NCI-H1092 treated with DMSO at 0.1 percent for 48 hours (cell line): ENCODE results near the gene ABCB4.
A peak's percentile ranks its signal among the peaks of the same experiment; 100 is the strongest.

Experiments used
- DNase-seq: peaks from one replicate; lab custom pipeline; 2025; lab: John Stamatoyannopoulos, UW

The ABCB4 gene

GRCh38 chr7:87424075-87424474 lies 51.4 kb downstream of the ABCB4 start:
- DNase-seq, result no peak

DNA sequence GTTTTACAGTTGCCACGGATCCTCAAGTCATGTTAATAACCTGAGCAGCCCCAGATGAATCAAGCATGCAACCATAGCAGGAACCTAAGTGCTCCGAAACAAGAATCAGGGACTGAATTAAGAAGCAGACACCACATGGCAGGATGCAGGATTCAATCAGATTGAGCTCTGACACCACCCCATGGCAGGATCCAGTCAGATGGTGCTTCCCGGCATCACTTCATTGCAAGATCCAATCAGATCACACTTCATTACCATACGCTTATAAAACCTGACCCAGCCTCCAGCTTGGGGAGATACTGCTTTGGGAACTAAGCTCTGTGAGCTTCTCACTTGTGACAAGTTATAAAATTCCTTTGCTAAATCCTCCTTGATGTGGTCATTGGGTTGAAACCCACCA lies 55.3 kb downstream of the ABCB4 start:
- DNase-seq, result no peak

- DNase-seq, result peak; percentile 65
These were observed 58.5 kb downstream of the ABCB4 start for GRCh38 chr7:87416682-87417587.

DNA sequence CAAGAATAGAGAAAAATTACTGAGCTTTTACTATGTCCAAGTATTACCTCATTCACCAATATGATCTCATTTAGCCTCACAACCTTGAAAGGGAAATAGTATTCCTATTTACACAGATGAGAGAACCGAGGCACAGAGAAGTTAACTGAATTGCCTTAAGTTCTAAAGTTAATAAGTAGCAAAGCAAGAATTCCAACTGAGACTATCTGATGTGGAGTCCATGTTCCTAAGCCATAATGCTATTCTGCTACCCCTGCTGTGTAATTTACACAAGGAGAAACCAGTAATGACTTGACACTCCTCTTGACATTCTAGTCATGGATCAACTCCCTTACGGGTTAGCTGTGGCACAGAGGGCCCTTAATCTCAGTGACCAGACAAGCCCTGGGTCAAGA lies 60.7 kb downstream of the ABCB4 start:
- no peak for DNase-seq

- DNase-seq, result no peak
These were observed 61.3 kb downstream of the ABCB4 start for GRCh38 chr7:87413951-87414793.

DNA sequence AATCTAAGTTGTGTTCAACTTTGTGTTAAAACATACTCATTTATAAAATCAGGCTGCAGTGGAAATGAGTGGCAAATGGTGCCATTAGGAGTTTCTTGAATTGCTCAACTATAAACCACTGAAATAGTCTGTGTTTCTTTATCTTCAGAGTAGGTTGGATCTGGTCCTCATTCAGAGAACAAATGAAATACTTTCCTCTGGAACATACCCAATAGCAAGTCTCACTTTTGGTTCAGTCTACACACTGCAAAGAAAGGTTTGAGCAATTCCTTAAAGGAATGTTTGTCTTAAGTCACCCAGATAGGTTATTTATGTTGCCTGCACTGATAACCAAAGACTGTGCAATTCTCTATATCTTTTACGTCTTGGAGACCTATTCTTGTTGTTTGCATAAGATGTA lies 62.5 kb downstream of the ABCB4 start:
- DNase-seq, result no peak

- DNase-seq, result no peak
These were observed 64.3 kb downstream of the ABCB4 start for GRCh38 chr7:87411186-87411585.

DNA sequence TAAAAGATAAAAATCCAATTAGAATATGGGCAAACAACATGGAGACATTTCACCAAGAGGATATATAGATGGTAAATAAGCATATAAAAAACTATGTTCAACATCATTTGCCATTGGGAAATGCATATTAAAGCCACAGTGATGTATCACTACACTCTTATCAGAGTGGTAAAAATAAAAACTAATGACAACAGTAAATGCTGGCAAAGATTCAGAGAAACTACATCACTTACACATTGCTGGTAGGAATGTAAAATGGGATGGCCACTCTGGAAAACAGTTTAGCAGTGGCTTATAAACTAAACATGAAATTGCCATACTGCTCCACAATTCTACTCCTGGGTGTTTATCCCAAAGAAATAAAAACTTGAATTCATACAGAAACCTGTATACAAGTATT lies 70.8 kb downstream of the ABCB4 start:
- no peak for DNase-seq

GRCh38 chr7:87398446-87398845 lies 77.0 kb downstream of the ABCB4 start:
- no peak for DNase-seq

DNA sequence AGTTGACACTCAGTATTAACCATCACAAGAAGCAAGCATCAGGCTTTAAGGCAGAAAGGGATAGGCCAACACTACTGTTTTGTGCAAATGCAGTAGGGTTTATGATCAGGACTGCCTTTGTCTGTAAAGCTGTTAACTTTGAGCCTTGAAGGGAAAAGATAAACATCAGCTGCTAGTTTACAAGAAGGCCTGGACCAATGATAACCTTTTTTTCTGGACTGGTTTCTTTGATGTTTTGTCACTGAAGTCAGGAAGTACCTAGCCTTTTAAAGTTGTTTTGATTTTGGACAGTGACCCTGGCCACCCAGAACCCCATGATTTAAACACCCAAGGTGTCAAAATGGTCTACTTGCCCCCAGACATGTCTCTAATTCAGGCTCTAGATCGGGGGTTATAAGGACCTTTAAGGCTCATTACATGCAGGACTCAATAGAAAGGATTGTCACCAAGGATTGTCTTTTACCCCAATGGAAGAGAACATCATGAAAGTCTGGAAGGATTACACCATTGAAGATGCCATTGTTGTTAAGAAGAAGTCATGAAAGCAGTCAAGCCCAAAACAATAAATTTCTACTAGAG lies 79.9 kb downstream of the ABCB4 start:
- no peak for DNase-seq

DNA sequence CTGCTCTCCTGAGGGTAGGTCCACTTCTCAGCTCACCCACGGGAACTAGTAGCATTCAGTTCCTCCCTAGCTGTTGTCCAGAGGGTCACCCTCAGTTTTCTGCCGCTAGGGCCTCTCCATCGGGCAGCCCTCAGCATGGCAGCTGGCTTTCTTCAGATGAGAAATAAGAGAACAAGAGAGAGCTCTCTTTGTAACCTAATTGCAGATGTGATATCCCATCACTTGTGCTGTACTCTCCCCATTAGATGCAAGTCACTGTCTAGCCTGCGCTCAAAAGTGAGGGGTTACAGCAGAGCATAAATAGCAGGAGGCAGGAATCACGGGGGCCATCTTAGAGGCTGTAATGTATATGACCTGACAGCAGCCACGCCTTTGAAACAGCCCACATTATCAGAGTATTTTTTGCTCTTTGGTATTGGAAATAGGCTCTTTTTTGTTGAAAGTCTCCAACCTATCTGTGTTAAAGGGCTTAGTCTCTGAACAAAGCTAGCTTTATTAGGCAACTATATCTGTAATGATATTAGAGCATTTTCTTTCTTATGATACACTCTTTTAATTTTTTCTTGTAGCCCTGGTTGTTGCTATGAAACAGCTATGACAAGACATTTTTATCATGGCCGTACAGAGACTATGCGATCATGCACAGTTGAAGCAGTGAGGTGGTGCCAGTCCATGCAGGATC lies 84.3 kb downstream of the ABCB4 start:
- no peak for DNase-seq

DNA sequence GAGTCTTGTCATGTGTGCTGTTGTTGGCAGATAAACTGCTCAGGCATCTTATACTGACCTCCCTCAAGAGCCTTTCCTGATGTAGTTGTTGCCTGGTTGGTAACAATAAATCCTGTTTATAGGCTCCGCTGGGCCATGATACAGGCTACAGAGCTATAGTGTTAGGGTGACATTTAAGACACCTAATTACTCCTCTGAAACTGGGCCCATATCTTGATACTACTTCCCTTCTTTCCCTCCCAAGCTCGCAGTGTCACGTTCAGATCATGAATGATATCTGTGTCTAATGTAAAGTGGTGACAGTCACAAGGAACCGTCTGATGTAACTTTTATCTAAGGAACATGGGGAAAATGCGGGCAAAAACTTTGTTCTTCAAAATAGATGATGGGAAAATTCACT lies 94.6 kb downstream of the ABCB4 start:
- DNase-seq, result no peak

DNA sequence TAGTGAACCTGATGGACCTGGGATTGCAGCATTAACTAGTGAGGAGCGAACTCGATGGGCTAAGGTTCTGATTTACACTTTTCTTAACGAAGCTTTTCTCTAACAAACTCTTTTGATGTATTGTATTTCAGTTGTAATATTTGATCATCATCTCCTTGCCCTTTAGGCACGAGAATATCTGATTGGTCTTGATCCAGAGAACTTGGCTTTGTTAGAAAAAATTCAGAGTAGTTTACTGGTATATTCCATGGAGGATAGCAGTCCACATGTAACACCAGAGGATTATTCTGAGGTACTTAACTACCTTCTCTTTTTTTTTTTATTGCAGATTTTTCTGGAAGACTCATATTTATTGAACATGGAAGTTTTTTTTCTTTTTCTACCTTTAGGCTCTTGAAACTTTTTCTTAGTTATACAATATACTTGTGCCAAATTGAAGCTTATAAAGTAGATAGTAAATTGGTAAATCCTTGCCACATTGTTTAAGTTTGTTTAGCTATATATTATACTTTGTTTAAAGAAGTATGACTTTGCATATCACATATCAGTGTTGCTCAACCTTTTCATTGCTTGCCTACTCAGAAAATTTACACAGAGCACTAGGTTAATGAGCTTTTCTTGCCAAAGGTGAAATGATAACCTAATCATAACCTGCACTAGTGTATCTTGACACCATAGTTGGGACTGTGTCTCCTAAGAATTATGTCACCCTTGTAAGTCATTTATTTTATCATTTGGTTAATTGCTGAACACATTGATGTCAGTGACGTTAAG lies 99.6 kb downstream of the ABCB4 start:
- DNase-seq, result no peak

- no peak for DNase-seq
These were observed 104.8 kb downstream of the ABCB4 start for GRCh38 chr7:87370660-87371180.

DNA sequence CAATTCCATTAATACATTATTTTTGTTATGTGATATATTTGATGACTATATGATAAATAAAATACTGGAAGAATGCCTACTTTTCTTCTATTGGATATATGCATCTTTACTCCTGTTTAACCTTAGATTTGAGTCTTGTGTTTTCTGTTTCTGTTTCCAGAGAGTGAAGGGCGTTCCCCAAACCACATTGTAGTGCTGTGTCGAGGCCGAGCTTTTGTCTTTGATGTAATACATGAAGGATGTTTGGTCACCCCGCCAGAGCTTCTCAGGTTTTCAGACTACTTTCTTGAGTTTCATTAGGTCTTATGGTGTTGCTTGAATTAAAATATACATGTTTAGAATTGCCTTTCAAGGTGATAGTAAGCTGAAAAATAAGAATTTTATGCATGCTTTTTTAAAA lies 106.3 kb downstream of the ABCB4 start:
- no peak for DNase-seq

DNA sequence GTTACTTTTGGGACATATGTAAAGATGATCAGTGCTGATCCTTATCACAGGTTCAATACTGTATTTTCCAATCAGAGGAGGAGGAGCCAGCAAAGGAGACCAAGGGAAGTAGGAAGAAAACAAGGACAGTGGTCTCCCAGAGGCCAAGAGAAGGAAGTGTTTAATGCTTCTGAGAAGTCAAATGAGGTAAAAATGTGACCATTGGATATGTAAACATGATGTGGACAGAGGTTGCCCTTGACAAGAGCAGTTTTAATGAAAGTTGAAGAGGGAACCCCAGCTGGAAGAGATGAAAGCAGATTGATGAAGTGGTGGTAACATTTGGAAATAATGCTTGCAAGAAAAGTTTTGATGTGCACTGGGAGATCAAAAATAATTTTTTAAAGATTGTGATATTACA lies 111.2 kb downstream of the ABCB4 start:
- no peak for DNase-seq

GRCh38 chr7:87363342-87363741 lies 112.1 kb downstream of the ABCB4 start:
- DNase-seq, result no peak

DNA sequence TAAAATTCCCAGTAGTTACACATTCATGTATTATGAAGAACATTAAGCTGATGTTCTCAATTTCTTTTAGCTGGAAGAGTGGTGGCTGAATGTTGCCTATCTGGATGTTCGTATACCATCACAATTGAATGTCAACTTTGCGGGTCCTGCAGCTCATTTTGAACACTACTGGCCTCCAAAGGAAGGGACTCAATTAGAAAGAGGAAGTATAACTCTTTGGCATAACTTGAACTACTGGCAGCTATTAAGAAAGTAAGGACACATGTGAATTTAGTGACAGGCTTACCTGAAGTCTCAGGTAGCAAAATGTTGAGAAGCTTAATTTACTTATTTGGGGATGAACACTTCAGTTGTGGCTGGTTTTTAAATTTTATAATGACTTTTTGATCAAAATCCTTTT lies 114.2 kb downstream of the ABCB4 start:
- DNase-seq, result no peak

- no peak for DNase-seq
These were observed 116.1 kb downstream of the ABCB4 start for GRCh38 chr7:87359366-87359765.

DNA sequence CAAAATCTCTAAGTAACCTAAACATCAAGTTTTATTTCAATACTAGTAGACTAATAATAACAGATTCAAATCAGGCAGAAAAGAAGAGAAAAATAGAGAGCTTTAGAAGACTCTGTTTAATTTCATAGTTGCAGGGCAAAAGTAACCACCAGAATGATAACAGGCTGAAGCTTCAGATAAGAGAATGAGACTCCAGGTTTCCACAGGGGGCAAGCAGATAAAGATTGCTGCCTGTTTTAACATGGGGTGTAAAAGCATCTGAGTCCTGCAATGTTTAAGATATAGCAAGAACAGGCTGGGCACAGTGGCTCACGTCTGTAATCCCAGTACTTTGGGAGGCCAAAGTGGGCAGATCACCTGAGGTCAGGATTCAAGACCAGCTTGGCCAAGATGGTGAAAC lies 119.0 kb downstream of the ABCB4 start:
- DNase-seq, result no peak

- no peak for DNase-seq
These were observed 120.7 kb downstream of the ABCB4 start for GRCh38 chr7:87354749-87355148.
